ENCODE measurements around the gene PGLYRP2. TPM values are rescaled to one million over a fixed set of nuclear protein-coding genes. Genes with fewer than 3 reads are reported as not detected.

PGLYRP2 gene
- polyA plus RNA-seq, 4 donors, result 0.10 TPM; not detected in 3

DNA sequence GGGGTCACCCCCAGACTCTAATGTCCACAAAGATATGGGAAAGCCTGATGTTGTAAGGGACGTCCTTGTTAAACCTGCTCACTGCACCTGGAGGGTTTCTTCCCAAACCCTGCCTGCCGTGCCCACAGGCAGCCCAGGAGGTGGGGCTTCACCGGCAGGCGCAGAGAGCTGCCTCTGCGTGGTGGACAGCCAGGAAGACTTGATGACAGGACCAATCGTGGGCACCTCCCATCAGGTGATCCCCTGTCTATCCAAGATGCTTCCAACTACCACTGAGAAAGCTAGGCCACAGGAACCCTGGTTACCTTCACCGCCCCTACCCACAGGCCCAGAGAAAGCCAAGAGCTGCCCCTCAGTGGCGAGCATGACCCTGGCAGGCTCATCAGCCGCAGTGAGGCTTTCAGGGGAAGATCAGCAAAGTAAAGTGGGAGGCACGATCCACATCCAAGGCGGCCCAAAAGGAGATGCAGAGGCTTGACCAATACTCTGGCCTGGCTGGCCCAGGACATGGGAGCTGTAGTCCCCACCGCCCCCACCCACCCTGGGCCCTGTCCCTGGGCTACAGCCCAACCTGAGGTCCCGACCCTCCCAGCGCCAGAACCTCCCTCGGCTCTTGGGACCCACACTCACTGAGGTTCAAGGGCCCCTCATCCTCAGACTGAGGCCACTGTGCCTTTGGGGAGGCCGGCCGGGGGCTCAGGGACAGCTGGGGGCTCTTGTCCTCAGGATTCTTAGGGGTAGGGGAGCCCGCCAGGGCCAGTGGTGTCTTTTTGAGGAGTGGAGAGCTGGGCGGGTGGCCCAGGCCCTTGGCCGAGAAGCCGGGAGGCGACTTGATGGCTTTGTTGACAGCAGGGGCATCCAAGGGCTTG lies 50.1 kb downstream of the PGLYRP2 start:
- no peak for DNase-seq (ENCODE audit: low read depth in 4 of 4, low spot score in 3 of 4)

DNA sequence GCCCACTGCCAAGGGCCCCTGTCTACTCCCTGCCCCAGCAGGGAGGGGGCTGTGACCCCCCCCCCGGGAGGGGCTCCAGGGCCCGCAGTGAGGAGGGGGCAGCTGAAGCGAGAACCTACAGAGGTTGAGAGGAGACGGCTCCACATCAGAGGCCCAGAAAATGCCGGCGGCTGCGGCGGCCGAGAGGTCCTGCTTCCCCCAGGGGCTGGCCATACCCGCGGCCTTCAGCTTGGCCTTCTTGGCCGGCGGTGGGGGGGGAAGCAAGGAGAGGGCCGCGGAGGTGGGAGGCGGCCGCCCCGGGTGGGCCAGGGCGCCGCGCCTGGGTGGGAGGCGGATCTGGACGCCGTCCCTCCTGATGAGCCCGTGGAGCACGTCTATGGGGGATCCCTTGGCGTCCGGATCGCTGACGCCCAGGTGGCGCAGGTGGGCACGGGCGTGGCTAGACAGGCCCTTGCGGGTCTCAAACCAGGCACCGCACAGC lies 51.3 kb downstream of the PGLYRP2 start:
- DNase-seq (ENCODE audit: low read depth in 4 of 4, low spot score in 3 of 4), result no peak

DNA sequence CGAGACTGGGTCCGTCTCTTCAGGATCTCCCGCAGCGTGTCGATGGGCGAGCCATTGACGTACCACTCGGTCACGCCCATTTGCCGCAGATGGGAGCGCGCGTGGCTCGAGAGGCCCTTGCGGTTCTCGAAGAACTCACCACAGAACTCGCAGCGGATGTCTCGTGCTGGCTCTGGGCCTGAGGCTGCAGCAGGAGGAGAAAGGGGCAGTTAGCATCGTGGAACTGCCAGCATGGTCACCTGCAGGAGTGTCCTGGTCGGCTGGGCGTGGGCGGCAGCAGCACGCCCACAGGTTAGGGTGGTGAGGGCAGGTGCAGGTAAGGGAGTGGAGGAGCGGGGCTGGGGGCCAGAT lies 52.0 kb downstream of the PGLYRP2 start:
- DNase-seq (ENCODE audit: low read depth in 4 of 4, low spot score in 3 of 4), result no peak

DNA sequence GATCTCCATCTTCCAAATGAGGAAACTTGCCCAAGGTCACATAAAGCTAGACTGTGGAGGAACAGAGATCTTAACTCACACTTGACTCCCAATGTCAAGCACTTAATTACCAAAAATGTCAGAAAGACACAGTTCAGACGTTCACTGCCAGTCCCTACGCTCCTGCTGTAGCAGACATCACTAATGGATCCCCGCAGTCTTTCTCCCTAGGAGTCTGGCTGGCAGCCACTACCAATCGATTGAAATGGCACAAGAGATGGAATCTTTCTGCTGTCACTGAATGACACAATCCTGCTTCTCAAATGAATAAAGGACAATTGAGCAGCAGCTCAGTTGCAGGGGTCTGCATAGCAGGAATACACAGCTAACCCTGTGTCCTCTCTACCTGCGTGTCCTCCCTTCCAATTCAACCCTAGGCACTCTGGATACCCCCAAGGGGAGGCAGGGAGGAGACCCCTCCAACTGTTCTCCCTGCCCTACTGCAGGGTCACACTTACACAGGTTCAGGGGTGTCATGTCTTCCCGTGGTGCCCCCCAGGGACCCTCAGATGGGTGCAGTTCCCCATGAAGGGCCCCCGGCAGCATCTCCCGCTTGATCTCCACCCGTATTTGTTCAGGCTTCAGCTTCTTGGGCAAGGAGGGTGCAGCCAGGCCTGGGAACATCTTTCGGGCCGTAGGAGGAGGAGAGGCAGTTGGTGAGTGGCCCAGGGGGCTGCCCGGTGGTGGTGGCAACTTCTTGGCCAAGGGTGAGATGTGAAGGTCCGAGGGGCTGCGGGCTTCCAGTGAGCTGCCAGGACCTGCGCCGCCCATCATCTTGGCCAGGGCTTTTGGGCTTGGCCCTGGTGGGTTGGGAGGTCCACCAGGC lies 52.6 kb downstream of the PGLYRP2 start:
- no peak for DNase-seq (ENCODE audit: low read depth in 4 of 4, low spot score in 3 of 4)

DNA sequence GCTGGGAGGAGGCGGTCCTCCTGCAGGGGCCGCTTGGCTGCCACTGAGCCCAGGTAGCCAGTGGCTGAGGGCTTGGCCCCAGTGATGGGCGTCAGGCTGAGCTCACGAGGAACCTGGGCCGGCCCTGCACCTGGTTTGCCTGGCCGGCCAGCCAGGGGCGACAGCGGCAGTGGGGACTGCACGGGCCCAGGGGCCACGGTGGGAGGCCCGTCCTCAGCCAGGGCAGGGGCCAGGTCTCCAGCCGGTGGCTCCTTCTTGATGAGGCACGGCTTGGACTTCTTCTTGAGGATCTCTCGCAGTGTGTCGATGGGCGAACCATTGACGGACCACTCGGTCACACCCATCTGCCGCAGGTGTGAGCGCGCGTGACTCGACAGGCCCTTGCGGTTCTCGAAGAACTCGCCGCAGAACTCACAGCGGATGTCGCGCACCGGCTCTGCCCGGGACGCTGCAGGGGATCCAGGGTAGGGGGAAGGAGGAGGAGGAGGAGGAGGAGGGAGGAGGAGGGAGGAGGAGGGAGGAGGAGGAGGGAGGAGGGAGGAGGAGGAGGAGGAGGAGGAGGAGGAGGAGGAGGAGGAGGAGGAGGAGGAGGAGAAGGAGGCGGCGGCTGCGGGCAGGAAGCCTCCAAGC lies 53.9 kb downstream of the PGLYRP2 start:
- DNase-seq (ENCODE audit: low read depth in 4 of 4, low spot score in 3 of 4), result no peak

DNA sequence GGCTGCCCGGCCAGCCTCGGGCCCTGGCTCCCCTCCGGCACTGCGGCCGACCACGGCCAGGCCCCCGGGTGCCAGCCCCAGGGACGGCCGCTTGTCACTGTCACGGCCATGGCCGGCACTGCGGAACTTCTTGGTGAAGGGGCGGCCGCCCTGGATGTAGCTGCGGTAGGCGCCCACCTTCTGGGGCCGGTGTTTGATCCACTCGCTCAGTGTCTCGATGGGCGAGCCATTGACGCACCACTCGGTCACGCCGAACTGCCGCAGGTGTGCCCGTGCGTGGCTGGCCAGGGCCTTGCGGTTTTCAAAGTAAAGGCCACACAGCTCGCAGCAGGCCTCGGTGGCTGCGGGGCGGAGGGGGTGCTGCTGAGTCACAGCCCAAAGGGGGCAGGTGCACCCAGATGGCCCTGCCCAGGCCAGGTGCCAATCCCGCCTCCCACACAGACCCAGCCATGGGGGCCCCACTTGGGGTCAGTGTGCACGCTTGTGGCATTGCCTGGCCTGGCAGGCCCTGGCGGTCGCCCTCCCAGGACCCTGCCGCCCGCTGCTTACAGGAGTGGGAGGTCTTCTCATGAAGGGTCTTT lies 54.5 kb downstream of the PGLYRP2 start:
- DNase-seq (ENCODE audit: low read depth in 4 of 4, low spot score in 3 of 4), result no peak

DNA sequence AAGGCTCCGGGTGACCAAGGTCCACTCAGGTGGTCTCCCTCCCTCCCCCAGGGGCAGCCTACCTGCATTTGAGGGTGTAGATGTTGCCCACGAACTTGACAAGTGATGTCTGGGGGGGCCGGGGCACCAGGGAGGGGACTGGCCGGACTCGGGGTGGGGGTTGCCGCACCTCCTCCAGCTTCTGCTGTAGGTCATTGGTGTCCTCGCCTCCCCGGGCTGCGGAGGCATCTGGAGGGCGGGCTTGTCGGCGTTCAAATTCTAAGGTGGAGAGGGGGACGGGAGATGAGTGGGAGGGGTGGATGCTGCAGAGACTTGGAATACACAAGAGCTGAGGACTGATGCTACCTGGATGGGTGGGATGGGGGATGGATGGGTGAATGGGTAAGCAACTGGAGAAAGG lies 55.2 kb downstream of the PGLYRP2 start:
- no peak for DNase-seq (ENCODE audit: low read depth in 4 of 4, low spot score in 3 of 4)

DNA sequence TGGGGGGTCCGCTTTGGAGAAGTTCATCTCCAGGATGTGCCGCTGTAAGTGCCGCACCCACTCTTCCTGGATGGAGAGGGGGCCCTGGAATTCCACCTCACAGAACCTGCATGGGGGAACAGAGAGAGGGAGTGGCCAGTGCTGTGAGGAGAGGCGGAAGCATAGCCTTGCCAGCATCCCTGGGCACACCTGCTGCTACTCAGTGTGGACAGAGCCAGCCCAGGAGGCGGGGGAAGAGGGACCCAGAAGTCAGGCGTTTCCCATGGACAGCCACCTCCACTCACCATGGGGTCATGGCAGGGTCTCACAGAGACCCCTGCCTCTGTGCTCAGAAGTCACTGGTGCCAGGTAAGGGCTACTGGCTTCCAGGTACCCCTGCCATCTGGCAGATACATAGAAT lies 56.2 kb downstream of the PGLYRP2 start:
- DNase-seq (ENCODE audit: low read depth in 4 of 4, low spot score in 3 of 4), result no peak

DNA sequence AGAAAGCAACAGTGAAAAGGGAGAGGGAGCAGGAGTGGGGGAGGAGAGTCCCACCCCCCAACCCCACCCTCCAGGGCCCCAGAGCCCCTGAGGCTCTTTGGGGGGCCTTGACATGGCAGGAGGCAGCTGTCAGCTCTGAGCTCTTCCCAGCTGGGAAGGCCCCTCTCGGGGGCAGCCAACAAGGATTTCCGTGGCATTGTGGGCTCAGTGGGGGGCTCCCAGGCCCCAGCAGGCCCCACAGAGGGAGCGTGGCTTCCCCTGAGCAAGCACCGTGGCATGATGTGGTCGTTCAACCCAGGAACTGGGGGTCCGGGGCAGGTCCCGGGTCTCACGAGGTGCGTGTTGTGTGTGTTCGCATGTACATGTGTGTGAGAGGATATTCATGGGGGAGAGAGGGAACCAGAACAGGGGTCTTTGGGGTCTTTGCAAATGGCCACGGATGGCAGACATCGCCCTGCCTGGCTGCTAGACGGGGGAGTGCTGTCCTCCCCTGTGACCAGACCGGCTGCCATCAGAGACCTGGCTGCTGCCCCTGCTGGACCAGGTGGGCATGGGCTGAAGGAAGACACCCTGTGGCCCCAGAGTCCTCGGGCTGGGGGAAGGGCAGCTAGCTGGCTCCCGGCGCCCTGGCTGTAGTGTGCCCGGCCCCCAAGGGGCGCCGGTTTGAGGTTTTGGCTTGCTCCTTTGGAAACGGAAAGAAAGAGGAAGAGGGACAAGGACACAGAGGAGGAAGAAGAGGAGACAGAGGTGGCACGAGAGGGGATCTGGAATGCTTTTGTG lies 56.8 kb downstream of the PGLYRP2 start:
- DNase-seq (ENCODE audit: low read depth in 4 of 4, low spot score in 3 of 4), result no peak

DNA sequence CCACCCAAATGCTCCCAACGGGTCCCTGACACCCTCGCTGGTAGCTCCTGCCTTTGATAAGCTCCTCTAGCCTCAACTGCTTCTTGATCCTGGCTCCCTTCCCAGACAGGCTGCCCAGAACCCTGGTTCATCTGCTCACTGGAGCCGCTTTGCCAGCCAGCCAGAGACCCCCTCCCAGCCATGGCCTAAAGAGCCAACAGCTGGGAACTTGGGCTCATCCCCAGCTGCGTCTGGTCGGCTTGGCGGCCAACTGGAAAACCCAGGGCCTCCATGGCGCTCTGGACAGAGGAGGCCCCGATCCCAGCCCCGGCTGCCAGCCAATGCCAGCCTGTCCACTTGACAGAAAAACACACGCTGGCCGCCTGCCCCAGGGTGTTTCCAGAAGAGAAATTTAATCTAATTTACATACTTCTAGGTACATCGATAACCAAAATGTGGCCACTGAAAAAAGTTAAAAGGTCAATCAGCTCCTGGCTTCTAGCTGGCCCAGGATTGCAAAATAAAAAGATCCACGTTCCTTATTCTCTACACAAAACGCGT lies 57.5 kb downstream of the PGLYRP2 start:
- DNase-seq (ENCODE audit: low read depth in 4 of 4, low spot score in 3 of 4), result no peak

DNA sequence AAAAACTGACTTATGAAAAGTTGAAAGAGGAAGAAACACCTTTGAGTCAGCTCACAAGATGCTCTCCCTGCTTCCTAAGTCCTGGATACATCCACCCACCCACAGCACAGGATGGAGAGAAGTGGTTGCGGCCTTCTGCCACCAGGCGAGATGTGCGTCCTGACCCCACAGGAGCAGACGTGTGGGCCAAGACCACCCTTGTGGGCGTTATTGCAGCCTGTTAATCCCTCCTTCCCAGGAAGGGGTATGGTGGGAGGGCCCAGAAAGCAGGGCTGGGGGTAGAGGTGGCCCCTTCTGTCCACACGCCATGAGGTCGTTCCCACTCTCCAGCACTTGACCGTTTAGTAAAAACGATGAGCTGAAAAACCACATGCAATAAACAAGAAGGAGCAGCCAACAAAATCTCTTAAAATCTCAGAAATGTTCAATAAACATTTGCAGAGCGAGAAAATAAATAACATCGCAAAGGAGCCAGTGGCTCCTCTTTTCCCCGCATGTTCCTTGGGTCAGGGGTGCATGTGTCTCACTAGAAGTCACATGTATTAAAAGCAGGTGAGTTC lies 58.1 kb downstream of the PGLYRP2 start:
- no peak for DNase-seq (ENCODE audit: low read depth in 4 of 4, low spot score in 3 of 4)

DNA sequence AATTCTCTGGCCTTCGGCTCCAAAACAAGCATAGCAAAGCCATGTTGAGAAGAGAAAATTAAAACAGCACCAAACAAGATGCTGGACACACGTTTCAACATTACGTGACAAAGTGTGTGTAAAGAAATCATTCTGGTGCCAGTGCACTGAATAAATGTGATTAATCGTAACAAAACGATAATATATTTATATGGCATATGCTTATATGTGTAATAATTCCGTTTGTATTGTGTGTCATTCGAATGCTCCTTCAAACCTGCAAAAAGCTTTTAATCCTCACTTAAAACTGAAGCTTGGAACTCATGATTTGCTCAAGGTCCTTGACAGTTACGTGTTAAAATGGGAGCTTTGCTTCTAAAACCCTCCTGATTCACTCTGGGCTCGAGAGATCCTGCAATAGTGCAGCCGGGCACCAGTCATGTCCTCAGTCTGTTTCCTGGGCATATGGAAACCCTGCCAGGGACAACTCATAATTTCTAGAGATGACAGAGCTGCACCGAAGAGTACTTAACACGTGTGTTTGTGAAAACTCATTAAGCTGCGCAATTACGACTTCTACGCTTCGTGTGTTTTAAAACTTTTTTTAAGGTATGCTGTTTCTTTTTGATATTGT lies 59.8 kb downstream of the PGLYRP2 start:
- no peak for DNase-seq (ENCODE audit: low read depth in 4 of 4, low spot score in 3 of 4)

Other genes starting within 250 kb of the PGLYRP2 start
- 1 to 10 TPM; 1.9 to 5.9 (median 5.3) TPM for gene EPHX3, start 247.1 kb downstream of the PGLYRP2 start, polyA plus RNA-seq (ENCODE audit: insufficient read length in 4 of 4)
- gene BRD4, start 147.0 kb downstream of the PGLYRP2 start, polyA plus RNA-seq (ENCODE audit: insufficient read length in 4 of 4), result 10 to 100 TPM; 44.5 to 69.0 (median 53.5) TPM
- gene AKAP8, start 99.7 kb downstream of the PGLYRP2 start, polyA plus RNA-seq (ENCODE audit: insufficient read length in 4 of 4), result 10 to 100 TPM; 23.1 to 35.5 (median 26.6) TPM
- 100 to 1,000 TPM in 3 of 4 donors, 10 to 100 TPM in 1; 83.5 to 126 (median 113) TPM for gene AKAP8L, start 60.5 kb downstream of the PGLYRP2 start, polyA plus RNA-seq (ENCODE audit: insufficient read length in 4 of 4)
- gene WIZ, start 29.5 kb downstream of the PGLYRP2 start, polyA plus RNA-seq (ENCODE audit: insufficient read length in 4 of 4), result 10 to 100 TPM; 28.0 to 41.5 (median 29.9) TPM
- 1 to 10 TPM in 3 of 4 donors, under 1 TPM in 1; 0.64 to 2.0 (median 1.2) TPM for gene RASAL3, start 15.0 kb downstream of the PGLYRP2 start, polyA plus RNA-seq (ENCODE audit: insufficient read length in 4 of 4)
- under 1 TPM in 2 of 4 donors, not detected in 2; 0.58 to 0.96 TPM for gene CYP4F22, start 29.0 kb upstream of the PGLYRP2 start, polyA plus RNA-seq (ENCODE audit: insufficient read length in 4 of 4)
- gene CYP4F8, start 135.7 kb upstream of the PGLYRP2 start, polyA plus RNA-seq (ENCODE audit: insufficient read length in 4 of 4), result under 1 TPM in 1 of 4 donors, not detected in 3; 0.06 TPM
- gene CYP4F3, start 161.4 kb upstream of the PGLYRP2 start, polyA plus RNA-seq (ENCODE audit: insufficient read length in 4 of 4), result under 1 TPM; 0.14 to 0.89 (median 0.62) TPM
- gene CYP4F12, start 193.6 kb upstream of the PGLYRP2 start, polyA plus RNA-seq (ENCODE audit: insufficient read length in 4 of 4), result 10 to 100 TPM in 1 of 4 donors, 1 to 10 TPM in 2, under 1 TPM in 1; 0.57 to 10.1 (median 1.7) TPM
- not detected for gene OR10H2, start 248.5 kb upstream of the PGLYRP2 start, polyA plus RNA-seq (ENCODE audit: insufficient read length in 4 of 4)